ENCODE results near the gene TPP2. TPM values are rescaled to one million over a fixed set of nuclear protein-coding genes. Genes with fewer than 3 reads are reported as not detected.

Gene TPP2
- 10 to 100 TPM; 50.2 to 62.9 (median 51.8) TPM for total RNA-seq

- DNase-seq (ENCODE audit: low spot score in 2 of 2) = peak; percentile 99 to 100
Observed at GRCh38 chr13:102596147-102597028, at the start of gene TPP2. TSS of gene TPP2 (plus strand) at chr13:102596986. CDS start at chr13:102597039, 53 bp downstream.

GRCh38 chr13:102548811-102549210 is 48.0 kb upstream of the TPP2 start:
- H3K27me3 ChIP-seq = no peaks in the 10 kb centered on the region
- intact Hi-C loops (cut with DNase I; ENCODE audit: low total_unique reads) = no loop called here
- no peak overlapping the region for H3K4me3 ChIP-seq
- DNase-seq (ENCODE audit: low spot score in 2 of 2) = no peak
- no peaks in the 10 kb centered on the region for H3K36me3 ChIP-seq
- TF ChIP-seq CTCF (IDR thresholded peaks at IDR 0.05) (no peak), POLR2AphosphoS5 (IDR thresholded peaks at IDR 0.05) (no peak), POLR2A (IDR thresholded peaks at IDR 0.05) (no peak)
- no peak overlapping the region for H3K27ac ChIP-seq
- no peaks in the 10 kb centered on the region for H3K9me3 ChIP-seq
- no peaks in the 10 kb centered on the region for H3K4me1 ChIP-seq

More at GRCh38 chr13:102596147-102597028, at the start of gene TPP2:
- TF ChIP-seq CTCF (IDR thresholded peaks at IDR 0.05) (no peak), POLR2AphosphoS5 (IDR thresholded peaks at IDR 0.05) (peak; percentile 79 to 91 (median 80)), POLR2A (IDR thresholded peaks at IDR 0.05) (peak; percentile 75)
- intact Hi-C loops (cut with DNase I; ENCODE audit: low total_unique reads) = loop anchor here (10.0 kb wide), 1 partner anchor 248 kb away; the partner anchor contains the start of gene ERCC5
- Histone ChIP-seq H3K4me1 (peaks cover 0 to 5% of the 10 kb centered on the region in 2 donors), H3K27ac (peak within 1 kb of the TSS; percentile 98 to 99), H3K4me3 (peak within 1 kb of the TSS; percentile 90 to 99 (median 98)), H3K9me3 (no peaks in the 10 kb centered on the region), H3K27me3 (no peaks in the 10 kb centered on the region), H3K36me3 (no peaks in the 10 kb centered on the region)

- intact Hi-C loops (cut with DNase I; ENCODE audit: low total_unique reads) = no loop called here
- H3K4me1 ChIP-seq = no peaks in the 10 kb centered on the region
- no peak for TF ChIP-seq CTCF (IDR thresholded peaks at IDR 0.05)
- no peak for TF ChIP-seq POLR2A (IDR thresholded peaks at IDR 0.05)
- TF ChIP-seq POLR2AphosphoS5 (IDR thresholded peaks at IDR 0.05) = no peak
Observed at GRCh38 chr13:102550507-102550906, 46.3 kb upstream of the TPP2 start.

GRCh38 chr13:102555914-102556553 is 40.8 kb upstream of the TPP2 start:
- no peak overlapping the region for H3K27ac ChIP-seq
- no peak for TF ChIP-seq POLR2A (IDR thresholded peaks at IDR 0.05)
- peak in 1 of 3 donors; percentile 31 for TF ChIP-seq CTCF (IDR thresholded peaks at IDR 0.05)
- TF ChIP-seq POLR2AphosphoS5 (IDR thresholded peaks at IDR 0.05) = no peak
- intact Hi-C loops (cut with DNase I; ENCODE audit: low total_unique reads) = no loop called here
- no peaks in the 10 kb centered on the region for H3K27me3 ChIP-seq
- H3K36me3 ChIP-seq = no peaks in the 10 kb centered on the region
- H3K4me3 ChIP-seq = no peak overlapping the region
- DNase-seq (ENCODE audit: low spot score in 2 of 2) = no peak
- no peaks in the 10 kb centered on the region for H3K9me3 ChIP-seq
- no peaks in the 10 kb centered on the region for H3K4me1 ChIP-seq

More at GRCh38 chr13:102550507-102550906, 46.3 kb upstream of the TPP2 start:
- H3K4me3 ChIP-seq = no peak overlapping the region
- no peaks in the 10 kb centered on the region for H3K9me3 ChIP-seq
- H3K27me3 ChIP-seq = no peaks in the 10 kb centered on the region
- no peaks in the 10 kb centered on the region for H3K36me3 ChIP-seq
- H3K27ac ChIP-seq = no peak overlapping the region
- no peak for DNase-seq (ENCODE audit: low spot score in 2 of 2)

- intact Hi-C loops (cut with DNase I; ENCODE audit: low total_unique reads) = no loop called here
- TF ChIP-seq CTCF (IDR thresholded peaks at IDR 0.05) (no peak), POLR2A (IDR thresholded peaks at IDR 0.05) (no peak), POLR2AphosphoS5 (IDR thresholded peaks at IDR 0.05) (no peak)
- Histone ChIP-seq H3K36me3 (no peaks in the 10 kb centered on the region), H3K4me3 (no peak overlapping the region), H3K27me3 (no peaks in the 10 kb centered on the region), H3K27ac (no peak overlapping the region), H3K9me3 (no peaks in the 10 kb centered on the region), H3K4me1 (no peaks in the 10 kb centered on the region)
- no peak for DNase-seq (ENCODE audit: low spot score in 2 of 2)
Observed at GRCh38 chr13:102556806-102557205, 40.0 kb upstream of the TPP2 start.

Measured in breast epithelium (tissue), 4 donors.